CD14-positive monocyte (primary cell): Measurements from ENCODE around the gene SGMS1. TPM values are rescaled to one million over a fixed set of nuclear protein-coding genes. Genes with fewer than 3 reads are reported as not detected.

Source experiments
- DNase-seq, 3 donors: peaks; one replicate each; pipeline ENCODE4 v3.0.0-alpha.2; 2011 to 2022
- H2AFZ ChIP-seq: 2 replicates; pipeline ENCODE4 v1.6.0; 2012; ENCODE audit warnings: mild to moderate bottlenecking, low read depth, low read length, inconsistent platforms; ENCODE audit not compliant: insufficient read depth, poor library complexity, severe bottlenecking
- H3K27ac ChIP-seq, 2 donors: 1 replicate in 1 of 2; 2 replicates in 1 of 2; pipeline ENCODE4 v1.5.1; 2012 to 2013; ENCODE audit warnings: low read length in 2 of 2, control low read depth in 1 of 2, inconsistent platforms in 1 of 2, low read depth in 1 of 2, mild to moderate bottlenecking in 1 of 2
- H3K27me3 ChIP-seq, 2 donors: one replicate each; pipeline versions ENCODE4 v1.6.0 to v1.6.1; 2011 to 2013; ENCODE audit warnings: low read length in 2 of 2; ENCODE audit not compliant: control insufficient read depth in 2 of 2, insufficient read depth in 2 of 2
- H3K36me3 ChIP-seq, 2 donors: replicated peaks in 1 of 2; 1 replicate in 1 of 2; 2 replicates in 1 of 2; pipeline versions ENCODE4 v1.5.1 to v1.6.1; 2012 to 2013; ENCODE audit warnings: low read length in 2 of 2, control low read depth in 1 of 2, inconsistent platforms in 1 of 2, mild to moderate bottlenecking in 1 of 2; ENCODE audit not compliant: insufficient read depth in 2 of 2, control insufficient read depth in 1 of 2
- H3K4me1 ChIP-seq, 2 donors: 1 replicate in 1 of 2; 2 replicates in 1 of 2; pipeline versions ENCODE4 v1.5.1 to v1.6.1; 2012 to 2013; ENCODE audit warnings: low read length in 2 of 2, control low read depth in 1 of 2, inconsistent platforms in 1 of 2, mild to moderate bottlenecking in 1 of 2, moderate library complexity in 1 of 2; ENCODE audit not compliant: insufficient read depth in 2 of 2, control insufficient read depth in 1 of 2
- H3K4me2 ChIP-seq: replicated peaks from 2 replicates; pipeline ENCODE3; 2012; ENCODE audit warnings: low read length, moderate library complexity, mild to moderate bottlenecking; ENCODE audit not compliant: poor library complexity, severe bottlenecking; ENCODE audit errors: extremely low read depth
- H3K4me3 ChIP-seq, 3 experiments: fragments of 200-600 bp in 1 of 3; sonication (generic) in 1 of 3; replicated peaks in 1 of 3; 1 replicate in 2 of 3; 2 replicates in 1 of 3; pipeline ENCODE4 v1.5.1; 2011 to 2013; ENCODE audit warnings: low read length in 3 of 3, mild to moderate bottlenecking in 3 of 3, control low read depth in 2 of 3, low read depth in 2 of 3, inconsistent platforms in 1 of 3, moderate library complexity in 1 of 3
- H3K79me2 ChIP-seq: 2 replicates; pipeline ENCODE4 v1.6.0; 2012; ENCODE audit warnings: mild to moderate bottlenecking, control low read depth, inconsistent platforms, low read length, moderate library complexity; ENCODE audit not compliant: insufficient read depth
- H3K9ac ChIP-seq: 2 replicates; pipeline ENCODE4 v1.6.0; 2017; ENCODE audit warnings: low read length, mild to moderate bottlenecking; ENCODE audit not compliant: insufficient read depth, poor library complexity, severe bottlenecking
- H3K9me3 ChIP-seq, 2 donors: replicated peaks in 1 of 2; 1 replicate in 1 of 2; 2 replicates in 1 of 2; pipeline versions ENCODE4 v1.5.1 to v1.6.1; 2012 to 2013; ENCODE audit warnings: low read length in 2 of 2, control low read depth in 1 of 2; ENCODE audit not compliant: control insufficient read depth in 1 of 2, insufficient read depth in 1 of 2
- H4K20me1 ChIP-seq: 2 replicates; pipeline ENCODE4 v1.6.0; 2012; ENCODE audit warnings: mild to moderate bottlenecking, low read length, control low read depth, moderate library complexity; ENCODE audit not compliant: insufficient read depth
- H3K27ac Mint-ChIP-seq, 7 donors: one replicate each; pipeline ENCODE4 v1.8.0; 2020; ENCODE audit warnings: mild to moderate bottlenecking in 7 of 7, mixed read lengths in 7 of 7, moderate library complexity in 6 of 7, inconsistent platforms in 2 of 7
- H3K27me3 Mint-ChIP-seq, 3 donors: one replicate each; pipeline ENCODE4 v1.8.0; 2021 to 2022; ENCODE audit warnings: low read depth in 3 of 3, mild to moderate bottlenecking in 3 of 3, mixed read lengths in 3 of 3, moderate library complexity in 3 of 3, inconsistent platforms in 1 of 3
- H3K36me3 Mint-ChIP-seq, 2 donors: one replicate each; pipeline ENCODE4 v1.8.0; 2020; ENCODE audit warnings: mixed read lengths in 2 of 2, inconsistent platforms in 1 of 2, mild to moderate bottlenecking in 1 of 2
- H3K4me1 Mint-ChIP-seq: one replicate; pipeline ENCODE4 v1.8.0; 2020; ENCODE audit warnings: mild to moderate bottlenecking, mixed read lengths
- H3K4me3 Mint-ChIP-seq, 2 donors: one replicate each; pipeline ENCODE4 v1.8.0; 2020; ENCODE audit warnings: mild to moderate bottlenecking in 2 of 2, mixed read lengths in 2 of 2, moderate library complexity in 1 of 2
- H3K9me3 Mint-ChIP-seq, 7 donors: one replicate each; pipeline ENCODE4 v1.8.0; 2020 to 2022; ENCODE audit warnings: mixed read lengths in 7 of 7, mild to moderate bottlenecking in 6 of 7, moderate library complexity in 6 of 7, inconsistent platforms in 2 of 7
- WGBS: methylation state at CpG from one replicate; pipeline ENCODE4 v1.1.5; 2013; ENCODE audit warnings: missing lambda C conversion rate; ENCODE audit not compliant: insufficient coverage; 5-methylcytosine and 5-hydroxymethylcytosine counted together
- intact Hi-C, 2 donors: fragments of 100-400 bp; cut with micrococcal nuclease; formaldehyde crosslinking; loops; one replicate each; pipeline versions ENCODE4 v1.15.0 to v1.15.1; 2023
- polyA plus RNA-seq, 3 donors: library from polyadenylated mRNA; depleted of rRNA in 1 of 3; unstranded in 2 of 3; stranded (reverse) in 1 of 3; fragments of 300-500 nt in 2 of 3; fragments of >200 nt in 1 of 3; fragmentation: Illumina TruSeq in 2 of 3; gene quantifications; 1 replicate in 2 of 3; 2 replicates in 1 of 3; pipeline ENCODE4 v1.2.3, GENCODE V29; 2012 to 2021
- TF ChIP-seq, protein P1 (sequence below): fragments of 200-600 bp; IDR thresholded peaks from one replicate; pipeline ENCODE4 v1.8.0; 2022; ENCODE audit warnings: antibody characterized with exemption, mild to moderate bottlenecking

Gene SGMS1
- polyA plus RNA-seq, 3 donors: 19.5 to 20.6 (median 20.4) TPM

- no peaks in the 10 kb centered on the region for H3K9me3 Mint-ChIP-seq
These were observed 21.5 kb upstream of the SGMS1 start for GRCh38 chr10:50645236-50645635.

DNA sequence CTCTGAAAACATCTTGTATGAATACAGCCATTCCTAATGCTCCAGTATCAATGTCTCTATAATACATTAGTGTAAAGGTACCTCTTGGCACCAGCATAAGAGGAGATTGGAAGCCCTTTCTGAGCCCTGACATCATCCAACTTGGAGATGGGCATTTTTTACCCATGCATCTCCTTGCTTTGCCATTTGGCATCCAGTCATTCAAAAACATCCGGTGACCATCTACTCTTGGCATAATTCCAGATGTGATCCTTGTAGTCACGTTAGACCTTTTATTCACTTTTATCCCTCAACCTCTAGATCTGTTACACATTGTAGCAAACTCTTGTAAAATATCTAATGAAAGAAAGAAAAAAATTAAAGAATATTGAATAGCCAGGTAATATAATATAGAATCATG is 17.9 kb upstream of the SGMS1 start:
- H3K4me3 Mint-ChIP-seq: no peak overlapping the region
- intact Hi-C loops: no loop called here
- TF ChIP-seq, protein P1, sequence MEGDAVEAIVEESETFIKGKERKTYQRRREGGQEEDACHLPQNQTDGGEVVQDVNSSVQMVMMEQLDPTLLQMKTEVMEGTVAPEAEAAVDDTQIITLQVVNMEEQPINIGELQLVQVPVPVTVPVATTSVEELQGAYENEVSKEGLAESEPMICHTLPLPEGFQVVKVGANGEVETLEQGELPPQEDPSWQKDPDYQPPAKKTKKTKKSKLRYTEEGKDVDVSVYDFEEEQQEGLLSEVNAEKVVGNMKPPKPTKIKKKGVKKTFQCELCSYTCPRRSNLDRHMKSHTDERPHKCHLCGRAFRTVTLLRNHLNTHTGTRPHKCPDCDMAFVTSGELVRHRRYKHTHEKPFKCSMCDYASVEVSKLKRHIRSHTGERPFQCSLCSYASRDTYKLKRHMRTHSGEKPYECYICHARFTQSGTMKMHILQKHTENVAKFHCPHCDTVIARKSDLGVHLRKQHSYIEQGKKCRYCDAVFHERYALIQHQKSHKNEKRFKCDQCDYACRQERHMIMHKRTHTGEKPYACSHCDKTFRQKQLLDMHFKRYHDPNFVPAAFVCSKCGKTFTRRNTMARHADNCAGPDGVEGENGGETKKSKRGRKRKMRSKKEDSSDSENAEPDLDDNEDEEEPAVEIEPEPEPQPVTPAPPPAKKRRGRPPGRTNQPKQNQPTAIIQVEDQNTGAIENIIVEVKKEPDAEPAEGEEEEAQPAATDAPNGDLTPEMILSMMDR: no peak
- no peak overlapping the region for H3K4me3 ChIP-seq
- no peaks in the 10 kb centered on the region for H3K79me2 ChIP-seq
- no peaks in the 10 kb centered on the region for H3K4me1 ChIP-seq
- H3K9me3 ChIP-seq: no peaks in the 10 kb centered on the region
- no peak overlapping the region for H3K4me2 ChIP-seq
- 88% methylated on average over 1 of the region's 2 CpGs for WGBS
- no peak overlapping the region for H2AFZ ChIP-seq
- H3K27me3 Mint-ChIP-seq: peaks cover 2 to 9% (median 5%) of the 10 kb centered on the region in 3 donors
- H3K36me3 Mint-ChIP-seq: no peaks in the 10 kb centered on the region
- H3K9ac ChIP-seq: no peak overlapping the region
- H4K20me1 ChIP-seq: no peaks in the 10 kb centered on the region
- no peak overlapping the region for H3K27ac Mint-ChIP-seq
- H3K27ac ChIP-seq: no peak overlapping the region
- H3K9me3 Mint-ChIP-seq: no peaks in the 10 kb centered on the region
- H3K36me3 ChIP-seq: no peaks in the 10 kb centered on the region
- no peak for DNase-seq
- no peaks in the 10 kb centered on the region for H3K27me3 ChIP-seq
- H3K4me1 Mint-ChIP-seq: peaks cover 5% of the 10 kb centered on the region

More at GRCh38 chr10:50645236-50645635, 21.5 kb upstream of the SGMS1 start:
- Histone ChIP-seq H3K4me1 (no peaks in the 10 kb centered on the region), H3K4me3 (no peak overlapping the region), H3K4me2 (no peak overlapping the region), H4K20me1 (no peaks in the 10 kb centered on the region), H3K27me3 (no peaks in the 10 kb centered on the region), H3K27ac (no peak overlapping the region), H3K79me2 (no peaks in the 10 kb centered on the region), H3K9ac (no peak overlapping the region), H2AFZ (no peak overlapping the region), H3K9me3 (no peaks in the 10 kb centered on the region), H3K36me3 (no peaks in the 10 kb centered on the region)
- no peak overlapping the region for H3K27ac Mint-ChIP-seq
- intact Hi-C loops: no loop called here
- no peaks in the 10 kb centered on the region for H3K4me1 Mint-ChIP-seq
- DNase-seq: no peak
- H3K27me3 Mint-ChIP-seq: peaks cover 0 to 6% (median 2%) of the 10 kb centered on the region in 3 donors
- TF ChIP-seq, protein P1: no peak
- H3K4me3 Mint-ChIP-seq: no peak overlapping the region
- no peaks in the 10 kb centered on the region for H3K36me3 Mint-ChIP-seq
